Spleen (tissue), 7 donors: ENCODE measurements around the gene GNG4.

ENCODE experiments used
- CTCF ChIP-seq, 11 experiments: fragments of 200-600 bp in 7 of 11; fragments of 450-650 bp in 4 of 11; sonication (generic) in 4 of 11; IDR thresholded peaks in 8 of 11; conservative IDR thresholded peaks in 3 of 11; 1 replicate in 7 of 11; 2 replicates in 4 of 11; pipeline versions ENCODE4 v1.4.0 to v1.8.0; 2016 to 2021; ENCODE audit warnings: antibody characterized with exemption in 11 of 11, inconsistent platforms in 4 of 11, mild to moderate bottlenecking in 1 of 11
- POLR2AphosphoS5 ChIP-seq, 3 donors: sonication (generic); formaldehyde crosslinking; IDR thresholded peaks; one replicate each; pipeline ENCODE4 v1.5.1; 2017; ENCODE audit warnings: antibody characterized with exemption in 3 of 3
- donor health status: DM: no; HTN: no; CAD: no; lungs with moderate emphysema.
- donor health status: DM: no; HTN: no; CAD: no.
- donor health status: DM: no; HTN: no; CAD: no.

- TF ChIP-seq CTCF (IDR thresholded peaks at IDR 0.05 in 8 of 11, conservative IDR thresholded peaks at IDR 0.05 in 3 of 11) (no peak), POLR2AphosphoS5 (IDR thresholded peaks at IDR 0.05) (no peak)
Observed at GRCh38 chr1:235617808-235618207, 31.8 kb downstream of the GNG4 start.
